ENCODE results near the gene ZBTB39.

The ZBTB39 gene

DNA sequence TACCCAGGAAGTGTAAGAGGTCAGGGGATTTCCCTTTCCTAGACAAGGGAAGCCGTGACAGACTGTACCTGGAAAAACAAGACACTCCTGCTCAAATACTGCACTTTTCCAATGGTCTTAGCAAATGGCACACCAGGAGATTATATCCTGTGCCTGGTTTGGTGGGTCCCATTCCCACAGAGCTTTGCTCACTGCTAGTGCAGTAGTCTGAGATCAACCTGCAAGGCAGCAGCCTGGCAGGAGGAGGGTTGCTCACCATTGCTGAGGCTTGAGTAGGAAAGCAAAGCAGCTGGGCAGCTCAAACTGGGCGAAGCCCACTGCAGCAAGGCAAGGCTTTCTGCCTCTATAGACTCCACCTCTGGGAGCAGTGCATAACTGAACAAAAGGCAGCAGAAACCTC, 47.9 kb downstream of the ZBTB39 start:
- ChIA-PET POLR2A (no interaction called here), CTCF (no interaction called here)
- TF ChIP-seq ARNT (IDR thresholded peaks at IDR 0.05) (no peak), SP1 (IDR thresholded peaks at IDR 0.05) (no peak), CTBP1 (IDR thresholded peaks at IDR 0.05; ENCODE audit: borderline replicate concordance) (no peak), NFRKB (IDR thresholded peaks at IDR 0.05) (no peak), FOXK2 (IDR thresholded peaks at IDR 0.05) (no peak), BHLHE40 (IDR thresholded peaks at IDR 0.05; ENCODE audit: borderline replicate concordance) (no peak), L3MBTL2 (conservative IDR thresholded peaks at IDR 0.05) (no peak), FOXM1 (IDR thresholded peaks at IDR 0.05; ENCODE audit: borderline replicate concordance) (no peak), ZNF384 (IDR thresholded peaks at IDR 0.05) (no peak), TARDBP (IDR thresholded peaks at IDR 0.05) (no peak), LEF1 (IDR thresholded peaks at IDR 0.05; ENCODE audit: borderline replicate concordance) (no peak), SUZ12 (IDR thresholded peaks at IDR 0.05) (no peak)
- TF ChIP-seq, protein P1, sequence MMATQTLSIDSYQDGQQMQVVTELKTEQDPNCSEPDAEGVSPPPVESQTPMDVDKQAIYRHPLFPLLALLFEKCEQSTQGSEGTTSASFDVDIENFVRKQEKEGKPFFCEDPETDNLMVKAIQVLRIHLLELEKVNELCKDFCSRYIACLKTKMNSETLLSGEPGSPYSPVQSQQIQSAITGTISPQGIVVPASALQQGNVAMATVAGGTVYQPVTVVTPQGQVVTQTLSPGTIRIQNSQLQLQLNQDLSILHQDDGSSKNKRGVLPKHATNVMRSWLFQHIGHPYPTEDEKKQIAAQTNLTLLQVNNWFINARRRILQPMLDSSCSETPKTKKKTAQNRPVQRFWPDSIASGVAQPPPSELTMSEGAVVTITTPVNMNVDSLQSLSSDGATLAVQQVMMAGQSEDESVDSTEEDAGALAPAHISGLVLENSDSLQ (IDR thresholded peaks at IDR 0.05), result no peak
- no peak for DNase-seq (ENCODE audit: extremely low spot score)

DNA sequence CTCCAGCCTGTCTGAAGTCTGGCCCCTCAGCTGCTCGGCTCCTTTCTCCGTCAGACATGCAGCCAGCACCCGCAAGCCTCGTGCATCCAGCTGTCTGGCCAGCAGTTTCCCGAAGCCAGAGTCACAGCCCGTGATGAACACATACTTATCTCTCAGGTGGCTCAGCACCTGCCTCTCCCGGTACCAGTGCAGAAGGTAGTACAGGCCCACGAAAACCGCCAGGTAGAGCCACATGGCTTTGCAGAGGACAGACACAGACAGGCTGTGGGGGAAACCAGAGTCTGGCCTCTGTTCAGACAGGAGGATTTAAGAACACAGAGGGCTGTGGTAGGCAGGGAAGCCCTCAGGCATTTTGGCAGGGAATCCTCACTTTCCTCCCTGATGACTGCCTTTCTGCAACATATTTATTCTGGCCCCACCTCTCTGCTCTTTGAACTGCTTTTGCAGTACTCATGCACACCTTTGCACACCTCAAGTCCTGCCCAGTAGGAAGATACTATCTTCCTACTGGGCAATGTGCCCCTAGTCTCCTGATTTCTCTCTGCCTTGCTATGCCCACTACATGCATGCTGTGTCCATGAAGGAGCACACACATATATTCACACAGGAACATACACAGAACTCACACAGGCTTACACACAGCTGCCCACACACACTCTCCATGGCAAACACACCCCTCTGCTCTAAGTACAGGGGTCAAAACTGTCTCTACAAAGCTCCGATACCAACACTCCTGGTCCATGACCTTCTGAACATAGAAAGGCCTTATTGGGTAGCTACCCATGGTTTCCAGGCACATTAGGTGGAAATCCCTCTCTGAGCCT, 48.9 kb downstream of the ZBTB39 start, which contains the start of gene RDH16:
Gene RDH16, minus strand, starts transcription at position 380 of the 824 bp plus-strand sequence. Its CDS starts 146 bp downstream, at position 234.
- ChIA-PET POLR2A (no interaction called here), CTCF (no interaction called here)
- TF ChIP-seq CTBP1 (IDR thresholded peaks at IDR 0.05; ENCODE audit: borderline replicate concordance), result no peak
- TF ChIP-seq ZNF384 (IDR thresholded peaks at IDR 0.05), result no peak
- no peak for TF ChIP-seq ARNT (IDR thresholded peaks at IDR 0.05)
- no peak for TF ChIP-seq FOXM1 (IDR thresholded peaks at IDR 0.05; ENCODE audit: borderline replicate concordance)
- TF ChIP-seq FOXK2 (IDR thresholded peaks at IDR 0.05), result no peak
- TF ChIP-seq BHLHE40 (IDR thresholded peaks at IDR 0.05; ENCODE audit: borderline replicate concordance), result no peak
- TF ChIP-seq, protein P1 (IDR thresholded peaks at IDR 0.05), result no peak
- TF ChIP-seq NFRKB (IDR thresholded peaks at IDR 0.05), result no peak
- TF ChIP-seq SUZ12 (IDR thresholded peaks at IDR 0.05), result no peak
- TF ChIP-seq HDGF (IDR thresholded peaks at IDR 0.05; ENCODE audit: borderline replicate concordance), result no peak
- no peak for TF ChIP-seq SP1 (IDR thresholded peaks at IDR 0.05)
- no peak for TF ChIP-seq TARDBP (IDR thresholded peaks at IDR 0.05)
- no peak for TF ChIP-seq L3MBTL2 (conservative IDR thresholded peaks at IDR 0.05)
- TF ChIP-seq LEF1 (IDR thresholded peaks at IDR 0.05; ENCODE audit: borderline replicate concordance), result no peak
- TF ChIP-seq ELF4 (IDR thresholded peaks at IDR 0.05), result no peak
- TF ChIP-seq FOXA1 (IDR thresholded peaks at IDR 0.05), result no peak
- DNase-seq (ENCODE audit: extremely low spot score), result no peak

DNA sequence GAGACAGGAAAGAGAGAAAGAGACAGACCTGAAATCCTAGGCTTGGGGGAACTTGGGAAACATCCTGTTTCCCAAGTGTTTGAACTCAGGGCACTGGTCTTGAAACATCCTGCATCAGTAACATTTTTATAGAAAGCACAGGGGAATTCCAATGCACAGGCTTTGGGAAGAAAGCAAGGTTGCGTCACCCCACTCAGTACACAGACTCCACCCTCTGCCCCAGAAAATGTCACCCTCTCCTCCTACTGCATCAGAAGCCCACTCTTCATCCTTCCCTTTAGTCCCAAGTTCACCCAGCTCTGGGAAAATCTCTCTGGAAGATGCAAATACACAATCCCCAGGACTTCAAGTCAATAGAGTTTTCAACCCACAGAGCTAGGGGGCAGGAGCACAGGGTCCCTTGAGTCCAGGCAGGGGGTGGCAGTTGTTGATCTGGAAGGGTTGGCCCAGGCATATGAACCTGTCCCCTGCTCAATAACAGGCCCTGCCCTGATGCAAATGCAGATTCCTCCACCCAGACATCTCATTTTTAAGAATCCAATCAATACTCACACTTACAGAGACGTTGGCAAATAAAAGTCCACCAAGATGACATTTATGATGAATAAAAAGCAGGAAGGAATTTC, 50.6 kb downstream of the ZBTB39 start:
- ChIA-PET CTCF (no interaction called here), POLR2A (no interaction called here)
- no peak for TF ChIP-seq ZNF384 (IDR thresholded peaks at IDR 0.05)
- TF ChIP-seq, protein P1 (IDR thresholded peaks at IDR 0.05), result no peak
- DNase-seq (ENCODE audit: extremely low spot score), result no peak

DNA sequence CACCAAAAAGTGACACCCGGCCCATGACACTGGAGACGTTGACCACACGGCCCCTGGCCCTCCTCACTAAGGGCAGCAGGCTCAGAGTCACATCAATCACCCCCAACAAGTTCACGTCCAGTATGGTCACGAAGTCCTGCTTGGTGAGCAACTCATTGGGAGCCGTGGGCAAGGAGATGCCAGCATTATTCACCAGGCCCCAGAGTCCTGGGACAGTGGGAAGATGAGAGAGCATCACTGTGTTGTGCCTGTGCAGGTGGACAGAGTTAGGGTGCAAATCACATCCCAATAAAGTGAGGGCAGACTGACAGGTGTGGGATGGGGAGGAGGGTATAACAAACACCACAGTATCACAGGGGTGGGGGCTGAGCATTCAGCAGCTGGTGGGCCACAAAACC, 51.4 kb downstream of the ZBTB39 start:
- TF ChIP-seq, protein P1 (IDR thresholded peaks at IDR 0.05), result no peak
- TF ChIP-seq FOXA1 (IDR thresholded peaks at IDR 0.05), result no peak
- no peak for TF ChIP-seq ELF4 (IDR thresholded peaks at IDR 0.05)
- CTCF ChIA-PET, result no interaction called here
- no peak for DNase-seq (ENCODE audit: extremely low spot score)
- POLR2A ChIA-PET, result no interaction called here

DNA sequence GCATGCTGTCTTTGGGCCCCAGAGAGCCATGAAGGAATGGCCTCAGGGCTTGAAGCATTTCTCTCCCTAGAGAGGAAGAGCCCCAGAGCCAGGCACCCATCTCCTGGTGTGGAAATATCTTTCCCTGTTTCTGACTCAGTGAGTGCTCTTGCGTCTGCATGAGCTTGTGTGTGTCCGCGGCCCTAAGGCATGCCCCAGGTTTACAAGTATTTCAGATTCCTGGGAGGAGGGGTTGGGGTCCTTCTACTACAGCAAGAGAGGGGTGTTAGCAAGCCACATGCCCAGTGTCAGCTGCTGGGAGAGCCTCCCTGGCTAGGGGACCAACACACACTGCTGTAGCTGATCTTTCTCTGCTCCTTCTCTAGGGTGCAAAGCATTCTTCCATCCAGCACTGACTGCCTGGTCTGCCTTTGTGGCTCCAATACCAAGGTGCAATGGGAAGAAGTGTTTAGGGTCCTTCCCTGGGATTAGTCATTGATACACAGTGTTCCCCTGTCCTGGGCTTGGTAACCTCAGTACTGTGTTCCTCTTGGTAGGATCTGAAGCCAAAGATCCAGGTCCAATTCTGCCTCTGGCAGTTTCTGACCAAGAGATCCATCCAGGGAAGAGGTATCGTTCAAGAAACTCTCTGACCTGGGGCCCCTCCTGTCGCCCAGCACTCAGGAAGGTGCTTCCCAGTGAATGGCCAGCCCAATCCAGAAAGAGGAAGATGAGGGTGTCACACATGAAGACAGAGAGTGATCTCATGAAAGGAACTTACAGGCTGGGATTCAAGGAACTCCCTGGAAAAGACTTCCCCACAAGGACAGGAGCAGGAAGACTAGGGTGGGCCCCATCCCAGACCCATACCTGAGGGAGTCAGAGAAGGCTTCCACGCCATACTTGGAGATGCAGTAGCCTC, 52.0 kb downstream of the ZBTB39 start:
- no peak for DNase-seq (ENCODE audit: extremely low spot score)
- CTCF ChIA-PET, result no interaction called here
- POLR2A ChIA-PET, result no interaction called here

More for the DNA sequence above, 52.0 kb downstream of the ZBTB39 start:
- TF ChIP-seq FOXK2 (IDR thresholded peaks at IDR 0.05), result no peak
- TF ChIP-seq FOXA1 (IDR thresholded peaks at IDR 0.05), result no peak
- TF ChIP-seq NFRKB (IDR thresholded peaks at IDR 0.05), result no peak
- no peak for TF ChIP-seq CTBP1 (IDR thresholded peaks at IDR 0.05; ENCODE audit: borderline replicate concordance)
- no peak for TF ChIP-seq HDGF (IDR thresholded peaks at IDR 0.05; ENCODE audit: borderline replicate concordance)
- no peak for TF ChIP-seq L3MBTL2 (conservative IDR thresholded peaks at IDR 0.05)
- TF ChIP-seq ELF4 (IDR thresholded peaks at IDR 0.05), result no peak
- no peak for TF ChIP-seq SP1 (IDR thresholded peaks at IDR 0.05)
- TF ChIP-seq, protein P1 (IDR thresholded peaks at IDR 0.05), result no peak
- TF ChIP-seq LEF1 (IDR thresholded peaks at IDR 0.05; ENCODE audit: borderline replicate concordance), result no peak
- TF ChIP-seq TARDBP (IDR thresholded peaks at IDR 0.05), result no peak
- TF ChIP-seq ZNF384 (IDR thresholded peaks at IDR 0.05), result no peak
- TF ChIP-seq SUZ12 (IDR thresholded peaks at IDR 0.05), result no peak
- TF ChIP-seq BHLHE40 (IDR thresholded peaks at IDR 0.05; ENCODE audit: borderline replicate concordance), result no peak
- TF ChIP-seq ARNT (IDR thresholded peaks at IDR 0.05), result no peak
- no peak for TF ChIP-seq FOXM1 (IDR thresholded peaks at IDR 0.05; ENCODE audit: borderline replicate concordance)

All from HEK293T (cell line).